ENCODE measurements around the gene CIDEC. TPM values are rescaled to one million over a fixed set of nuclear protein-coding genes. Genes with fewer than 3 reads are reported as not detected.
A peak's percentile ranks its signal among the peaks of the same experiment; 100 is the strongest.

CIDEC gene
- total RNA-seq, 2 donors from 2014 or later, result 63.3 to 127 TPM

DNA sequence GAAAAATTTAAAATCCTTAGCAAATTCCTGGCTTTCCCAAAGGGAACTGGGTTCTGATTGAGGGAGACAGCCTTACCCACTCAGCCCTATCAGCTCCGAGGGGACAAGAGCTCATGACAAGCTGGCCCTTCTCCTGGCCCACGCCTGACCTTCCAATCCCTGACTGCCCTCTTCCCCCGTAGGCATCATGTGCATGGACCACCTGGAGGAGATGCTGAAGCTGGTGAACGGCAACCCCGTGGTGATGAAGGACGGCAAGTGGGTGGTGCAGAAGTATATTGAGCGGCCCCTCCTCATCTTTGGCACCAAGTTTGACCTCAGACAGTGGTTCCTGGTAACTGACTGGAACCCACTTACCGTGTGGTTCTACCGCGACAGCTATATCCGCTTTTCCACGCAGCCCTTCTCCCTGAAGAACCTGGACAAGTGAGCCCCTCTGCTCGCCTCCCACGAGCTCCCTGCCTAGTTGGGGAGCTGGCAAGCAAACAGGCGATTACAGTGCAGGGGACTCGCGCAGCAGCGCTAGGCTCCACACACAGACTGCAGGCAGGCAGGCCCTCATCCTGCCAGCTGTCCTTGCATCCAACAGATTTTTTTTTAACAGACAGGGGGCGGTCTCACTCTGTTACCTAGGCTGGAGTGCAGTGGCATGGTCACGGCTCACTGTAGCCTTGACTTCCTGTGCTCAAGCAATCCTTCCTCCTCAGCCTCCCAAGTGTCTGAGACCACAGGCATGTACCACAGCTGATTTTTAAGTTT is 53.1 kb downstream of the CIDEC start:
- intact Hi-C loops (cut with DNase I), result no loop called here
- DNase-seq, result no peak
- peak in 1 of 2 donors; percentile 22 for ATAC-seq

DNA sequence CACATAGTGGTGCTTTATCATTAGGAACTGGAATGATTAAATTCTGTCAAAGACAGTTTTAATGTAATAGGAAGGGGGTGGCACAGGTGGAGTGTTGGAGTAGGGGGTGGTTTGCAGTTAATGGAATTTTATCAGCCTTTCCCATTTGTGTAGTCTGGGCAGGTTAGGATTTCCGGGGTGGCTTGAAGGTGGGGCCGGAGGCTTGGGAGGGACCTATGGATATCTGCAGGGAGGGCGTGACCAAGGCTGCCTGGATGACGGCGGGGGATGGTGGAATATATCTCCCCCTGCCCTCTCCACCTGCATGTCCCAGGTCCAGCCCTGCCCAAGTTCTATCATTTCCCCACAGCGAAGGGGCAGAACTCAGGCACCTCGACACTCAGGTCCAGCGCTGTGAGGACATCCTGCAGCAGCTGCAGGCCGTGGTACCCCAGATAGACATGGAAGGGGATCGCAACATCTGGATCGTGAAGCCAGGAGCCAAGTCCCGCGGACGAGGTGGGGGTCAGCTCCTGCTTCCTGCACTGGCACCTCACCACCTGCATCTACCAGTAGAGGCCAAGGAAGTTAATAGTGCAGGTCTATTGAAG is 54.5 kb downstream of the CIDEC start:
- intact Hi-C loops (cut with DNase I), result no loop called here
- no peak for DNase-seq
- ATAC-seq, result no peak

DNA sequence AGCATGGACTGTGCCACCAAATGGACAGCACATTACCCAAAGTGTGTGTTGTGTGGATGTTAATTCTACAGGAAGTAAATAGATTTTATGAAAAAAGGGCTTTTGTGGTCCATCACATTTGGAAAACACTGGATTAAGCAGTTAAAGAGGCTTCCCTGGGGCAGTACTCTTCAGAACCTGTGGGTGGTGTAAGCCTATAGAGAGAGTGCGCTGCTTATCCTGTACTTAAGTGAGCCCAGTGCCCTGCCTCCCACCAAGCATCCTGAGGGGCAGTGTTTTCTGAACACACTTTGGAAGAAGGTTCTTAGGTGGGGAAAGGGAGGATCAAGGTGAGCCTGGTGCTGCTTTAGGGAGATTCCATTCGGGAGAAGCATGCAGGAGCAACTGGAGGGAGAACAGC is 59.1 kb downstream of the CIDEC start:
- intact Hi-C loops (cut with DNase I), result no loop called here
- no peak for DNase-seq
- no peak for ATAC-seq

DNA sequence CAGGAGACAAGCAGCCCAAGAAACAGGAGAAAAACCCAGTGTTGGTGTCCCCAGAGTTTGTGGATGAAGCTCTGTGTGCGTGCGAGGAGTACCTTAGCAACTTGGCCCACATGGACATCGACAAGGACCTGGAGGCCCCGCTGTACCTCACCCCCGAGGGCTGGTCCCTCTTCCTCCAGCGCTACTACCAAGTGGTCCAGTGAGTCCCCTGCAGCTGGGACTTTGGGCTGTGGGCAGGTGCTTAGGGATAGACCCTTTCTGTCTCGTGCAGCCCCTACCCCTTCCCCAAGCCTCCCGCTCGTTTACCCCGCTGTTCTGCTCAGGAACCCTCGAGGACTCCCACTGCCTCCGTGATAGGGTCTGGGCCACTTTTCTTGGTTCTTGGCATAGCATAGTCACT is 59.5 kb downstream of the CIDEC start:
- DNase-seq, result no peak
- intact Hi-C loops (cut with DNase I), result no loop called here
- ATAC-seq, result no peak

DNA sequence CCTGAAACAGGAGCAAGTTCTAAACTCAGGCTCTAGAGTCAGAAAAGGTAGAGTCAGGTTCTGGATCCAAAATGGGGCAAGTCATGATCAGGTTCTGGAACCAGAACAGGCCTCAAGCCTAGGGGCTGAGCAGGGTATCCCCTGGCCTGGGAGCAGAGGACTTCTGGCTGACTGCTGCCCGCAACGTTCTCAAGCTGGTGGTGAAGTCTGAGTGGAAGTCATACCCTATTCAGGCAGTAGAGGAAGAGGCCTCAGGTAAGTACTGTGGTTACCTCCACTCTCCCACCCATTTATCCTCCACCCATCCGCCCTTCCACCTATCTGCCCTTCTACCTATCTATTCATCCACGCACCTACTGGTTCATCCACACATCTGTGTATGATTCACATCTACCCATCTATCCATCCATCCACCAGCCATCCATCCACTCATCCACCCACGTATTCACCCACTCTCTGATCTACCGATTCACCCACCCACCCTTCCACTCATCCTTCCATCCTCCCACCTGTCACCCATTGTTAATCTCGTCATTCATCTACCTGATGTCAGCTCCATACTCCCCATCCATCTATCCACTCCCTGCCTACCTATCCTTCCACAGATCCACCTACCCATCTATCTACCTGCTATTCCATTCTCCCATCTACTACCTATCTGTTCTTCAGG is 61.3 kb downstream of the CIDEC start:
- intact Hi-C loops (cut with DNase I), result no loop called here
- DNase-seq (no peak), ATAC-seq (no peak)

DNA sequence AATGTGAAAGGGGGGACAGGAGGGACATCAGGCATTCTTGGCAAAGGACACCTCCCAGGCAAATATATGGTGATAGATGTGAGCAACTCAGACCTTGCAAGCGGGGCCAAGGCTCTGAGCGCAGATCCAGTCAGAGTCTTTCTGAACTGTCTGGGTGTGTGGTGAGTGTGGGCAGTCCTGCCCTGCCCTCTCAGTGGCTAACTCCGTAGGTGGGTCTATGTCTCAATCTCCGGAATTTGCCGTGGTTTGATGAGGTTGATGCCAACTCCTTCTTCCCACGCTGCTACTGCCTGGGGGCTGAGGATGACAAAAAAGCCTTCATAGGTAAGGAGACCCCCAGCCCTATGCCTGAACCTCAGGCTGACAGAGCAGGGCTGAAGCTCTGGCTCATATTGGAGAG is 62.6 kb downstream of the CIDEC start:
- no peak for ATAC-seq
- intact Hi-C loops (cut with DNase I), result no loop called here

More for the DNA sequence above, 62.6 kb downstream of the CIDEC start:
- DNase-seq, result no peak

Other genes with a start within 250 kb of the CIDEC start
- gene MTMR14, start 230.7 kb downstream of the CIDEC start, total RNA-seq, result 10 to 100 TPM; 32.0 to 47.1 TPM
- gene CPNE9, start 176.4 kb downstream of the CIDEC start, total RNA-seq, result under 1 TPM in 1 of 2 donors, not detected in 1; 0.10 TPM
- gene BRPF1, start 148.5 kb downstream of the CIDEC start, total RNA-seq, result 10 to 100 TPM; 10.2 to 14.6 TPM
- 10 to 100 TPM; 11.8 to 12.6 TPM for gene OGG1, start 130.3 kb downstream of the CIDEC start, total RNA-seq
- gene CAMK1, start 110.3 kb downstream of the CIDEC start, total RNA-seq, result 10 to 100 TPM; 24.2 to 27.4 TPM
- 10 to 100 TPM; 42.0 to 42.7 TPM for gene TADA3, start 87.8 kb downstream of the CIDEC start, total RNA-seq
- gene ARPC4, start 87.2 kb downstream of the CIDEC start, total RNA-seq, result 10 to 100 TPM; 80.8 to 96.2 TPM
- gene TTLL3, start 70.0 kb downstream of the CIDEC start, total RNA-seq, result 10 to 100 TPM; 15.4 to 20.4 TPM
- 10 to 100 TPM; 26.2 to 36.3 TPM for gene RPUSD3, start 36.2 kb downstream of the CIDEC start, total RNA-seq
- 10 to 100 TPM; 20.7 to 25.6 TPM for gene JAGN1, start 10.4 kb upstream of the CIDEC start, total RNA-seq
- gene IL17RE, start 22.6 kb upstream of the CIDEC start, total RNA-seq, result 1 to 10 TPM; 1.8 to 2.2 TPM
- 10 to 100 TPM; 33.2 to 34.6 TPM for gene IL17RC, start 36.8 kb upstream of the CIDEC start, total RNA-seq
- gene CRELD1, start 53.6 kb upstream of the CIDEC start, total RNA-seq, result 10 to 100 TPM; 47.4 to 59.8 TPM
- 1 to 10 TPM in 1 of 2 donors, under 1 TPM in 1; 0.97 to 1.4 TPM for gene PRRT3, start 72.2 kb upstream of the CIDEC start, total RNA-seq
- 10 to 100 TPM; 80.0 to 86.7 TPM for gene EMC3, start 106.6 kb upstream of the CIDEC start, total RNA-seq
- 1 to 10 TPM in 1 of 2 donors, under 1 TPM in 1; 0.71 to 1.8 TPM for gene FANCD2, start 146.2 kb upstream of the CIDEC start, total RNA-seq
- gene FANCD2OS, start 228.0 kb upstream of the CIDEC start, total RNA-seq, result not detected
- 10 to 100 TPM; 84.8 to 95.0 TPM for gene BRK1, start 235.4 kb upstream of the CIDEC start, total RNA-seq

All from left cardiac atrium (tissue), 4 donors.